GM12892 (cell line): Measurements from ENCODE around the gene HSPB2.
A peak's percentile ranks its signal among the peaks of the same experiment; 100 is the strongest.
"Not testable (repeated sequence)": the region's sequence is repeated elsewhere in the genome, so short reads cannot be mapped to it uniquely, and the experiment has no call there.

ENCODE experiments used
- DNase-seq: peaks from one replicate; pipeline ENCODE4 v3.0.0; 2011; ENCODE audit not compliant: insufficient read length
- FAIRE-seq: peaks from 2 replicates; lab custom pipeline; 2011; peaks lifted over from hg19 to GRCh38; lab: Jason Lieb, UNC
- POLR2A ChIP-seq: IDR thresholded peaks from 2 replicates; pipeline ENCODE4 v1.6.1; 2011; ENCODE audit warnings: low read depth, low read length, control low read depth
- POLR2AphosphoS5 ChIP-seq: IDR thresholded peaks from 2 replicates; pipeline ENCODE4 v1.6.1; 2011; ENCODE audit warnings: low read depth, low read length, control low read depth
- TAF1 ChIP-seq: IDR thresholded peaks from 2 replicates; pipeline ENCODE4 v1.6.1; 2011; ENCODE audit warnings: low read depth, mild to moderate bottlenecking, control low read depth, low read length, borderline replicate concordance

The HSPB2 gene

DNA sequence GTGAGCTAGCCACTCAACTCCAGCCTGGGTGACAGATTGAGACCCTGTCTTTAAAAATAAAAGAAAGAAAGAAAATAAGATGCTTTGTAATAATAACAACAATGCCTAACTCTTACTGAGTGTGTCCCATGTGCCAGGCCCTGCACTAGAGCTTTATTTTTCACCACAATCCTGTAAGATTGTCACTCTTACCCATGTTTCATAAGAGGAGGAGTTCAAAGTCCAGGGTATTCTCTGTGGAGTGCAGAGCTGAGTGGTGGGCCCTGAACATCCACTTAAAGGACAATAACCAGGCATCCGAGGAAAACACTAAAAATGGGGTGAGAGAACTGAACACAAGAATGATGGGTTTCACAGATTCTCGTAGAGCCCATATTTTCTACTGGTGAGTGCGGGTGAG is 5.3 kb downstream of the HSPB2 start:
- DNase-seq (no peak), FAIRE-seq (no peak)
- TF ChIP-seq TAF1 (no peak), POLR2A (no peak), POLR2AphosphoS5 (no peak)

- TF ChIP-seq TAF1 = no peak
- TF ChIP-seq POLR2A = no peak
- no peak for TF ChIP-seq POLR2AphosphoS5
- FAIRE-seq = no peak
- no peak for DNase-seq
Observed at GRCh38 chr11:111918390-111919256, 6.1 kb downstream of the HSPB2 start, which contains the start of gene C11orf52. TSS of gene C11orf52 (plus strand) at chr11:111918913. CDS start at chr11:111918973, 60 bp downstream.

GRCh38 chr11:111920908-111921307 is 8.4 kb downstream of the HSPB2 start:
- TF ChIP-seq POLR2A = no peak
- TF ChIP-seq POLR2AphosphoS5 = no peak
- no peak for TF ChIP-seq TAF1
- DNase-seq (no peak), FAIRE-seq (no peak)

DNA sequence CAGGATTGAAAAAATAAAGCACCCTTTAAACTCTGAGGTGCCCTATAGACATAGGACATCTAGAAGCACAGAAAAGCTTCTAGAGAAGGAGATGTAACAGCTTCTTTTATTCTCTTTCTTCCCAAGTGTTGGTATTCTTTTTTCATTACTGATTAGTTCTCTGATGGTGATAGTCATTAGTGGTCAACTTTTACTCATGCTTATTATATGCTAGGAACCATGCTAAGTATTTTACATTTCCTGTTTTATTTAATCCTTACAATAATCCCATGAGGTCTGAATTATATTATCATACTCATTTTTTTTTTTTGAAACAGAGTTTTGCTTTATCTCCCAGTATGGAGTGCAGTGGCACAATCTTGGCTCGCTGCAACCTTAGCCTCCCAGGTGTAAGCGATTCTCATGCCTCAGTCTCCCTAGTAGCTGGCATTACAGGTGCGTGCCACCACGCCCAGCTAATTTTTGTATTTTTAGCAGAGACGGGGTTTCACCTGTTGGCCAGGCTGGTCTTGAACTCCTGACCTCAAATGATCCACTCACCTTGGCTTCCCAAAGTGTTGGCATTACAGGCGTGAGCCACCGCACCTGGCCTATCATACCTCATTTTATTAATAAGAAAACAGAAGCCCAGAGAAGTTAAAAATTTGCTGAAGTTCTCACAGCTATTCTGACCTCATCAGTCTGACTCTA is 9.2 kb downstream of the HSPB2 start:
- DNase-seq (no peak), FAIRE-seq (no peak)
- TF ChIP-seq TAF1 = no peak

GRCh38 chr11:111922803-111923202 is 10.3 kb downstream of the HSPB2 start:
- FAIRE-seq (no peak), DNase-seq (no peak)
- TF ChIP-seq POLR2AphosphoS5 (no peak), TAF1 (no peak), POLR2A (no peak)

DNA sequence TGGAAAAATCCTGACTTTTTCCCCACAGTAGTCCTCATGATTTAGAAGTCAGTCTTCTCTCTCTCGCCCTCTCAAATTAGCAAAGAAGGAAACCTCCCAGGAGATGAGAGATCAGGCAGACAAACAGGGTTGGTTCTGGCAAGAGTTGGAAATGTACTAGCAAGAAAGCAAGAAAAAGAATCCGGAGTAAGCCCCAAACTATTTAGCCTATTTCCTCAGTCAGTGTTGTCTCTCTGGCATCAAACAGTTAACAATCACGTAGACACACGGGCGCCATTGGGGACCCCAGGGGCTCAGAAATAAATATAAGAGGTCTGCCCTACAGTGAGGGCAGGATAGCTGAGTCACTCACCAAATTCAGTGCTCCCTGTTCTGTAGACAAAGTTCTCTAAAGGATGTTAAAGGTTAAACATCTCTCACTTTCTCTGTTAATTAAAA is 10.8 kb downstream of the HSPB2 start:
- DNase-seq (no peak), FAIRE-seq (no peak)
- TF ChIP-seq POLR2A (no peak), POLR2AphosphoS5 (no peak), TAF1 (no peak)

DNA sequence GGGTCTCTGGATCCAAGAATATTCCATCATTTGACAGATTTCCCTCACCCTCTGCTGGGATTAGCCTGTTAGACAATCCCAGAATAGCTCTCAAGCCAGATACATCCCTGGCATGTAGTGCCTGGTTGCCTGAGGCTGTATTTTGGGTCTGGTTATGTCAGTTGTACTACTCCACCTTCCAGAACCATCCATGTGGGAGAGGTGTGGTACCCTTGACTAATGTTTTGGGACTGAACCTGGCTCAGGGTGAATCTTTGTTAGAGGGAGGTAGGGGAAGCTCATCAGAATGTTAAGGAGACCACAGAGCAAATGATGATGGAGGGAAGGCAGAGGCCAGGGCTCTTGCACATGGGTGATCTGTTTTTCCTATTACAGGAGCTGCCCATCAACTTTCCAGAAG is 11.4 kb downstream of the HSPB2 start:
- no peak for FAIRE-seq
- TF ChIP-seq TAF1 = no peak
- TF ChIP-seq POLR2AphosphoS5 = no peak
- no peak for TF ChIP-seq POLR2A
- no peak for DNase-seq

DNA sequence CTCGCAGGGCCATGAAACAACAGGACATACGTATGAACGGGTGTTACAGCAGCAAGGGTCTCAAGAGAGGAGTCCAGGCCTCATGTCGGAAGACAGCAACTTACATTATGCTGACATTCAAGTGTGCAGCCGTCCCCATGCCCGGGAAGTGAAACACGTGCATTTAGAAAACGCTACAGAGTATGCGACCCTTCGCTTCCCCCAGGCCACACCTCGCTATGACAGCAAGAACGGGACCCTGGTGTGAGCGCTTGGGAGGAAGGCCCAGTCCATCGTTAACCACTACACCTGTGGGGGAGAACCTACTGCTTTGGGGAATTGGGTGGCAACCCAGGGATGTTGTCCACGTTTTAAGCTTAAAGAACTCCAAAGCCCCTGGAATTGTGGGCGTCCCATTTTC is 13.4 kb downstream of the HSPB2 start:
- FAIRE-seq = peak; percentile 40
- no peak for TF ChIP-seq TAF1
- no peak for TF ChIP-seq POLR2AphosphoS5
- TF ChIP-seq POLR2A = no peak

DNA sequence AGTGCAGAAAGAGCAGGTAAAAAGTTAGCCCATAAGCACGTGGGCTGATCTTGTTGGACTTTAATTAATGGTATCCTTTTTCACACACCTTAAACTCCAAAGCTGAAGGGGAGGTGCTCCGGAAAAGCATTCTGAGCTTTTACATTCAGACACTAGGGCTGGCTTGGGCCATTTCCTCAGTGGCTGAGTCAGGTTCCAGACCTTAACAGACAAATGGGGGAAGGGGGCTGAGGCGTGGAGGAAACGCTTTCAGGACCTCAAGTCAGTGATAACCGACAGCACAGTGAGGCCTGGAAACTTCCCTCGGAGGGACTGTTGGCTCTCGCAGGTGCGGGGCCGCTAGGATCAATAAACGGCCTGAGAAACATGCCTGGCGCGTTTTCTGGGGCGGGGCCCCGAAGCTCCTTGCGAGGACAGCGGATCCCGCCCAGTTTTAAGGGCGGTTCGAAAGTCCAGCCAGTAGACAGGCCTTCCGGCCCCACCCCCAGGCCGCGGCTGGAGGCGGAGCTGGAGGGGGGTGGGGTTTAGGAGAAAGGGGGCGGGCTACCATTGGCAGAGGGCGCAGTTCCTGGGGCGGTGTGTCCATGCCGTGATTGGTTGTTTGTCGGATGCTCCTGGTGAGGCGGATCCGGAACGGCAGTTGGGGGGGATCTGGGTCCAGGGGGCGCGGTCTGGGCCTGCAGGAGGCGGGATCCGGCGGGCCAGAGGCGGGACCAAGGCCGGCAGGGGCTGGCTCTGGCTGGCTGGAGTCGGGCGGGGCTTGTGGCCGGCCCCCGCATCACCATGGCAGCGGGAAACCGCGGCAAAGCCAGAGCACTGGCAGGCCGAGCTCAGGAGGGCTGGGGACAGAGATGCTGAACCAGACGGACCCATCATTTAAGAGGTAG is 14.2 kb downstream of the HSPB2 start:
- peak; percentile 90 for DNase-seq
- peak; percentile 99 for FAIRE-seq

More for the DNA sequence above, 13.4 kb downstream of the HSPB2 start:
- DNase-seq = no peak

DNA sequence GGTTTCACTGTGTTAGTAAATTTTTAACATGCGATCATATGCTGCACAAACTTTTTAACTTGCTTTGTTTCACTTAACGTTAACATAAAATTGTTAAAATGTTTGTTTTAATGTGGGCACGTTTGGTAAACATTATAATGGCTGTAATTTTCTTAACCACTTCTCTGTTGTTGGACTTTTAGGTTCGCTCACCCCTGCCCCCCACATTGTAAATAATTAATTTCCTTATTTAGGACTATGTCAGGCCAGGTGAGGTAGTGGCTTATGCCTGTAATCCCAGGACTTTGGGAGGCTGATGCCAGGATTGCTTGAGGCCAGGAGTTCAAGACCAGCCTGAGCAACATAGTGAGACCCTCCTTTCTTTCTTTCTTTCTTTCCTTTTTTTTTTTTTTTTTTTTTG is 17.9 kb downstream of the HSPB2 start:
- TF ChIP-seq POLR2AphosphoS5 = no peak
- TF ChIP-seq POLR2A = no peak
- TF ChIP-seq TAF1 = no peak
- DNase-seq (no peak), FAIRE-seq (no peak)

More for the DNA sequence above, 14.2 kb downstream of the HSPB2 start:
- TF ChIP-seq POLR2A (peak; percentile 72; the same call in 1 of the 2 replicates), POLR2AphosphoS5 (peak; percentile 57; the same call in 1 of the 2 replicates), TAF1 (no peak)

DNA sequence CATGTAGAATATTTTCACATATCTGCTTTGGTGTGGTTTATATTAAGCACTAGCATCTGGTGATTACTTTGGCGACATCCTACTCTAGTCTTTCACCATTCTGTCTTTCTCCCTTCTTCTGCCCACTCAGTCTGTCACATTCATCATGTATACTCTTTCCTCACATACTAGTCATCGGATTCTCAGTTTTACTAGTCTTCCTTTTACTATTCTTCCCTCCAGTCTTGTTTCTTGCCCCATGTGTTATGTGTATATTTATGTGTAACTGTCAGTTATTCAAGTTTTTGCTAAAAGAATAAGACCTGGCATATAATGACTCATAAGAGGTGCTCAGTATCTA is 20.0 kb downstream of the HSPB2 start:
- no peak for FAIRE-seq
- TF ChIP-seq POLR2AphosphoS5 = no peak
- TF ChIP-seq POLR2A = no peak
- no peak for TF ChIP-seq TAF1
- DNase-seq = no peak

GRCh38 chr11:111933176-111933575 is 20.6 kb downstream of the HSPB2 start:
- DNase-seq, FAIRE-seq: not testable (repeated sequence)
